WTC11 (cell line): ENCODE results near the gene KCNG2. TPM values are rescaled to one million over a fixed set of nuclear protein-coding genes. Genes with fewer than 3 reads are reported as not detected.

Source experiments
- ATAC-seq: fragments of 200-7000 bp; cut with Tn5 transposase; 2 replicates; pipeline ENCODE4 v1.10.0; 2021; ENCODE audit warnings: mild to moderate bottlenecking, moderate library complexity
- CTCF ChIA-PET: fragments of 300-600 bp; sonication (Branson Sonifier 250); formaldehyde crosslinking; loops from one replicate; lab custom pipeline; 2021; ENCODE audit warnings: antibody characterized with exemption; lab: Charles Lee
- POLR2A ChIA-PET: fragments of 350-600 bp; sonication (Branson Sonifier 250); formaldehyde crosslinking; loops from one replicate; lab custom pipeline; 2021; ENCODE audit warnings: antibody characterized with exemption; lab: Charles Lee
- DNase-seq: peaks from one replicate; pipeline ENCODE4 v3.0.0; 2021; ENCODE audit warnings: low spot score
- H3K27ac Mint-ChIP-seq: 2 replicates; pipeline ENCODE4 v1.8.0; 2021; ENCODE audit warnings: mixed read lengths
- H3K27me3 Mint-ChIP-seq: 2 replicates; pipeline ENCODE4 v1.8.0; 2021; ENCODE audit warnings: low read depth, mild to moderate bottlenecking, moderate library complexity, mixed read lengths
- H3K36me3 Mint-ChIP-seq: 2 replicates; pipeline ENCODE4 v1.8.0; 2021; ENCODE audit warnings: mixed read lengths
- H3K4me1 Mint-ChIP-seq: 2 replicates; pipeline ENCODE4 v1.8.0; 2022; ENCODE audit warnings: mixed read lengths
- H3K4me3 Mint-ChIP-seq: 2 replicates; pipeline ENCODE4 v1.8.0; 2021; ENCODE audit warnings: mild to moderate bottlenecking, moderate library complexity, mixed read lengths
- H3K9me3 Mint-ChIP-seq: 2 replicates; pipeline ENCODE4 v1.8.0; 2021; ENCODE audit warnings: mixed read lengths
- AFF4 ChIP-seq: sonication (generic); formaldehyde crosslinking; IDR thresholded peaks from 2 replicates; pipeline ENCODE4 v1.8.1; 2023; ENCODE audit warnings: mild to moderate bottlenecking, missing genetic modification reagents, borderline replicate concordance
- ATF1 ChIP-seq: sonication (generic); formaldehyde crosslinking; IDR thresholded peaks from 2 replicates; pipeline ENCODE4 v1.8.1; 2023; ENCODE audit warnings: mild to moderate bottlenecking, moderate library complexity, missing genetic modification reagents
- CDX4 ChIP-seq: fragments of 250-450 bp; sonication (Bioruptor Pico); IDR thresholded peaks from 2 replicates; pipeline ENCODE4 v1.9.0; 2021; ENCODE audit warnings: moderate library complexity, mild to moderate bottlenecking, inconsistent platforms, borderline replicate concordance
- CREM ChIP-seq: sonication (generic); formaldehyde crosslinking; IDR thresholded peaks from 2 replicates; pipeline ENCODE4 v1.8.1; 2022; ENCODE audit warnings: mild to moderate bottlenecking, missing genetic modification reagents, moderate library complexity
- ERG ChIP-seq: fragments of 250-450 bp; sonication (Bioruptor Pico); IDR thresholded peaks from 2 replicates; pipeline ENCODE4 v1.8.0; 2021; ENCODE audit warnings: mild to moderate bottlenecking
- GRHL2 ChIP-seq: fragments of 250-450 bp; sonication (Bioruptor Pico); IDR thresholded peaks from 2 replicates; pipeline ENCODE4 v1.8.0; 2022; ENCODE audit warnings: mild to moderate bottlenecking, moderate library complexity; ENCODE audit not compliant: insufficient replicate concordance, severe bottlenecking
- HMGXB4 ChIP-seq: sonication (generic); formaldehyde crosslinking; IDR thresholded peaks from 2 replicates; pipeline ENCODE4 v1.8.1; 2023; ENCODE audit warnings: mild to moderate bottlenecking, moderate library complexity, missing genetic modification reagents
- MLX ChIP-seq: sonication (generic); formaldehyde crosslinking; IDR thresholded peaks from 2 replicates; pipeline ENCODE4 v1.8.1; 2023; ENCODE audit warnings: mild to moderate bottlenecking, missing genetic modification reagents, moderate library complexity
- NR1H2 ChIP-seq: sonication (generic); formaldehyde crosslinking; IDR thresholded peaks from 2 replicates; pipeline ENCODE4 v1.9.0; 2021; ENCODE audit warnings: mild to moderate bottlenecking, moderate library complexity, missing genetic modification reagents
- NR2C2 ChIP-seq: sonication (generic); formaldehyde crosslinking; IDR thresholded peaks from 2 replicates; pipeline ENCODE4 v1.8.0; 2022; ENCODE audit warnings: mild to moderate bottlenecking, missing genetic modification reagents
- NR3C1 ChIP-seq: sonication (generic); formaldehyde crosslinking; conservative IDR thresholded peaks from 2 replicates; pipeline ENCODE4 v1.8.1; 2023; ENCODE audit warnings: low read depth, mild to moderate bottlenecking, missing genetic modification reagents
- PRRX2 ChIP-seq: fragments of 250-450 bp; sonication (Bioruptor Pico); IDR thresholded peaks from 2 replicates; pipeline ENCODE4 v1.8.0; 2021; ENCODE audit warnings: mild to moderate bottlenecking
- RELA ChIP-seq: sonication (generic); formaldehyde crosslinking; IDR thresholded peaks from 2 replicates; pipeline ENCODE4 v1.8.1; 2022; ENCODE audit warnings: missing genetic modification reagents, mild to moderate bottlenecking, borderline replicate concordance
- SP1 ChIP-seq: sonication (generic); formaldehyde crosslinking; conservative IDR thresholded peaks from 2 replicates; pipeline ENCODE4 v1.8.1; 2022; ENCODE audit warnings: missing genetic modification reagents
- ZMAT4 ChIP-seq: fragments of 250-450 bp; sonication (Bioruptor Pico); IDR thresholded peaks from 2 replicates; pipeline ENCODE4 v1.9.0; 2021; ENCODE audit warnings: mild to moderate bottlenecking
- ZNF219 ChIP-seq: sonication (generic); formaldehyde crosslinking; IDR thresholded peaks from 2 replicates; pipeline ENCODE4 v1.8.0; 2023; ENCODE audit warnings: missing genetic modification reagents, mild to moderate bottlenecking, borderline replicate concordance
- ZNF416 ChIP-seq: fragments of 250-450 bp; sonication (Bioruptor Pico); IDR thresholded peaks from 2 replicates; pipeline ENCODE4 v1.9.0; 2021; ENCODE audit warnings: mild to moderate bottlenecking, inconsistent platforms
- ZNF671 ChIP-seq: fragments of 250-450 bp; sonication (Bioruptor Pico); IDR thresholded peaks from 2 replicates; pipeline ENCODE4 v1.8.0; 2021; ENCODE audit warnings: mild to moderate bottlenecking
- total RNA-seq: library from RNA; stranded (reverse); gene quantifications from 3 replicates; pipeline ENCODE4 v1.2.3, GENCODE V29; 2021

The KCNG2 gene
- total RNA-seq, 1 experiment from 2014 or later: 0.50 TPM

GRCh38 chr18:79796531-79797405 lies 970 bp upstream of the KCNG2 start:
- TF ChIP-seq NR3C1 (CRISPR knock-in tag): no peak
- no peak for TF ChIP-seq ZNF671 (CRISPR knock-in tag)
- no peak for TF ChIP-seq ZMAT4 (CRISPR knock-in tag)
- no peak for TF ChIP-seq ZNF416 (CRISPR knock-in tag)
- TF ChIP-seq NR1H2: no peak
- no peak for TF ChIP-seq MLX (CRISPR knock-in tag)
- no peak for TF ChIP-seq PRRX2
- no peak for TF ChIP-seq CREM (CRISPR knock-in tag)
- no peak for TF ChIP-seq HMGXB4 (CRISPR knock-in tag)
- TF ChIP-seq NR2C2 (CRISPR knock-in tag): no peak
- no peak for TF ChIP-seq SP1 (CRISPR knock-in tag)
- no peak for TF ChIP-seq RELA (CRISPR knock-in tag)
- no peak for TF ChIP-seq GRHL2 (CRISPR knock-in tag)
- TF ChIP-seq ZNF219 (CRISPR knock-in tag): no peak
- no peak for TF ChIP-seq AFF4 (CRISPR knock-in tag)
- TF ChIP-seq ERG (CRISPR knock-in tag): no peak
- no peak for TF ChIP-seq CDX4 (CRISPR knock-in tag)
- TF ChIP-seq ATF1 (CRISPR knock-in tag): no peak
- POLR2A ChIA-PET: no interaction called here
- no peaks in the 10 kb centered on the region for H3K36me3 Mint-ChIP-seq
- H3K4me1 Mint-ChIP-seq: peaks cover 9% of the 10 kb centered on the region
- peak overlapping the region; percentile 68 for H3K4me3 Mint-ChIP-seq
- no peak for ATAC-seq
- peaks cover 42% of the 10 kb centered on the region for H3K27me3 Mint-ChIP-seq
- no peaks in the 10 kb centered on the region for H3K9me3 Mint-ChIP-seq
- DNase-seq: no peak
- CTCF ChIA-PET: no interaction called here
- H3K27ac Mint-ChIP-seq: no peak overlapping the region
